ENCODE measurements around the gene LYL1.
A peak's percentile ranks its signal among the peaks of the same experiment; 100 is the strongest.

The LYL1 gene

DNA sequence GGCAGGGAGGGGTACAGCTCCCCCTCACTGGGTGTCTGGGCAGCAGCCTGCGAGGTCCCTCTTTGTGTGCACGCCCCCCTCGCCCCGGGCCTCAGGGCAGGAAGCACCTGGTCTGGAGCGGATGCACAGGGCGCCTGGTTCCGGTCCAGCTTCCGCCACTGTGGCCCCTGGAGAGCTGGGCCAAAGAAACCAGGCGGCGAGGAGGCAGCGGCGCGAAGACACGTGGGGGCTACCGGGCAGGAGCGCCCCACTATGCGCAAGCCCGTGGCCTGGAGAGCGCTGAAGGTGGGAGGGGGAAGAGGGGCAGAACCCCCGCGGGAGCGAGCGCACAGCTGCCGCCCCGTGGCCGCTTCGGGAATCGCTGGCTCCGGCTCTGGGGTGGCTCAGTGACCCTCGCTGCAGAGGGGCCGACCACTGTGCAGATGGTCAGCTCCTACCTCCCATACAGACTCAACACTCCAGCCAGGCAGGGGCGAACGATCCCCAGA, 1.7 kb upstream of the LYL1 start:
- peaks cover 8% of the 10 kb centered on the region; the same call in 1 of the 2 replicates for H3K27me3 ChIP-seq (ENCODE audit: insufficient read depth, low read depth)
- H3K27ac ChIP-seq = no peak overlapping the region
- no peak overlapping the region for H3K9ac ChIP-seq
- H2AFZ ChIP-seq (ENCODE audit: low read depth) = peak overlapping the region; percentile 41
- H3K79me2 ChIP-seq (ENCODE audit: insufficient read depth, low read depth) = no peaks in the 10 kb centered on the region
- H3K4me2 ChIP-seq = peak overlapping the region; percentile 54; the same call in 1 of the 2 replicates
- no peaks in the 10 kb centered on the region for H3K4me1 ChIP-seq (ENCODE audit: low read depth, poor library complexity, severe bottlenecking)
- no peaks in the 10 kb centered on the region for H4K20me1 ChIP-seq (ENCODE audit: insufficient read depth)
- no peak overlapping the region for H3K4me3 ChIP-seq (IDR thresholded peaks at IDR 0.05; ENCODE audit: insufficient read depth, low read depth, low read length)
- TF ChIP-seq, protein P1, sequence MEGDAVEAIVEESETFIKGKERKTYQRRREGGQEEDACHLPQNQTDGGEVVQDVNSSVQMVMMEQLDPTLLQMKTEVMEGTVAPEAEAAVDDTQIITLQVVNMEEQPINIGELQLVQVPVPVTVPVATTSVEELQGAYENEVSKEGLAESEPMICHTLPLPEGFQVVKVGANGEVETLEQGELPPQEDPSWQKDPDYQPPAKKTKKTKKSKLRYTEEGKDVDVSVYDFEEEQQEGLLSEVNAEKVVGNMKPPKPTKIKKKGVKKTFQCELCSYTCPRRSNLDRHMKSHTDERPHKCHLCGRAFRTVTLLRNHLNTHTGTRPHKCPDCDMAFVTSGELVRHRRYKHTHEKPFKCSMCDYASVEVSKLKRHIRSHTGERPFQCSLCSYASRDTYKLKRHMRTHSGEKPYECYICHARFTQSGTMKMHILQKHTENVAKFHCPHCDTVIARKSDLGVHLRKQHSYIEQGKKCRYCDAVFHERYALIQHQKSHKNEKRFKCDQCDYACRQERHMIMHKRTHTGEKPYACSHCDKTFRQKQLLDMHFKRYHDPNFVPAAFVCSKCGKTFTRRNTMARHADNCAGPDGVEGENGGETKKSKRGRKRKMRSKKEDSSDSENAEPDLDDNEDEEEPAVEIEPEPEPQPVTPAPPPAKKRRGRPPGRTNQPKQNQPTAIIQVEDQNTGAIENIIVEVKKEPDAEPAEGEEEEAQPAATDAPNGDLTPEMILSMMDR (conservative IDR thresholded peaks at IDR 0.05; ENCODE audit: low read depth, low read length) = peak; percentile 77
- H3K36me3 ChIP-seq (ENCODE audit: insufficient read depth) = no peaks in the 10 kb centered on the region

DNA sequence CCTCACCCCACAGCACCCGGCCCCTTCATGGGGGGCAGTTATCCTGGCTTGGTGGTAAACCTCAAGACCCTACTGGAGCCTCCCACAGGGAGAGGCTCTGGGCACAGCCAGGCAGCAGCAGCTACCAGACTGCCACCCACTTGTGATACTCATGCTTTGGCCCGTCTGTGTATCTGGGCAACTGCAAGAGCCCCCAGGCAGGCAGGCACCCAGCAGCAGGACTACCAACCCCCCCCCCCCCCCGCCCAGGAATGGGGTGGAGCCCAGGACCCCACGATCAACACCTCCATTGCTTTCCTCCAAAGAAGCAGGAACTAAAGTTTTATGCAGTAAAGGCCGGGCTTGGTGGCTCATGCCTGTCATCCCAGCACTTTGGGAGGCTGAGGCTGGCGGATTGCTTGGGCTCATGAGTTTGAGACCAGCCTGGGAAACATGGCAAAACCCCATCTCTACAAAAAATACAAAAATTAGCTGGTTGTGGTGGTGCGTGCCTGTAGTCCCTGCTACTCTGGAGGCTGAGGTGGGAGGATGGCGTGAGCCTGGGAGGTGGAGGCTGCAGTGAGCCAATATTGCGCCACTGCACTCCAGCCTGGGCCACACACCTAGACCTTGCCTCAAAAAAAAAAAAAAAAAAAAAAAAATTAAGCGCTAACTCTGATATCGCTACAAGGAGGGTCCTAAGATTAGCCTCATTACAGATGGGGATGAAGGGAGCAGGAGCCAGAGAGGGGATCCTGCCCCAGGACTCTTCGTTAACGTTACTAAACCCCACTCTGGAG, 1.1 kb upstream of the LYL1 start:
- Histone ChIP-seq H4K20me1 (ENCODE audit: insufficient read depth) (no peaks in the 10 kb centered on the region), H3K4me3 (IDR thresholded peaks at IDR 0.05; ENCODE audit: insufficient read depth, low read depth, low read length) (no peak overlapping the region), H3K79me2 (ENCODE audit: insufficient read depth, low read depth) (no peaks in the 10 kb centered on the region), H3K4me2 (peak overlapping the region; percentile 54; the same call in 1 of the 2 replicates), H3K27ac (no peak overlapping the region), H3K36me3 (ENCODE audit: insufficient read depth) (no peaks in the 10 kb centered on the region), H2AFZ (ENCODE audit: low read depth) (peak overlapping the region; percentile 41), H3K4me1 (ENCODE audit: low read depth, poor library complexity, severe bottlenecking) (no peaks in the 10 kb centered on the region), H3K9ac (no peak overlapping the region), H3K27me3 (ENCODE audit: insufficient read depth, low read depth) (peaks cover 12% of the 10 kb centered on the region; the same call in 1 of the 2 replicates)
- TF ChIP-seq, protein P1 (conservative IDR thresholded peaks at IDR 0.05; ENCODE audit: low read depth, low read length) = no peak

DNA sequence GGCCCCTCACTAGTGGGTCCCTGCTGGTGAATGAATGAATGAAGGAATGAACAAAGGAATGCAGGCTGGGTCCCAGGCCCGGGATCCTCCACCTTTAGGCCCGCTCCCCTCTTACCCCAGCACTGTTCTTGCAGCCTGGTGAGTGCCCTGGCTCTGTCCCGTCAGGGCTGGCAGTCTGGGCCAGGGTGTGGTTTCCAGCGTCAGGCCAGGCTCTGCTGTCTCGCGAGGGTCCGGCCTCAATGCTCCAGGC, 317 bp downstream of the LYL1 start:
- H3K27me3 ChIP-seq (ENCODE audit: insufficient read depth, low read depth) = peaks cover 19% of the 10 kb centered on the region
- no peak overlapping the region for H3K27ac ChIP-seq
- H3K4me1 ChIP-seq (ENCODE audit: low read depth, poor library complexity, severe bottlenecking) = peaks cover under 1% of the 10 kb centered on the region
- H3K9ac ChIP-seq = no peak overlapping the region
- no peak overlapping the region for H2AFZ ChIP-seq (ENCODE audit: low read depth)
- TF ChIP-seq, protein P1 (conservative IDR thresholded peaks at IDR 0.05; ENCODE audit: low read depth, low read length) = no peak
- no peak overlapping the region for H3K4me2 ChIP-seq
- H3K4me3 ChIP-seq (IDR thresholded peaks at IDR 0.05; ENCODE audit: insufficient read depth, low read depth, low read length) = no peak overlapping the region
- no peaks in the 10 kb centered on the region for H3K79me2 ChIP-seq (ENCODE audit: insufficient read depth, low read depth)
- no peaks in the 10 kb centered on the region for H3K36me3 ChIP-seq (ENCODE audit: insufficient read depth)
- no peaks in the 10 kb centered on the region for H4K20me1 ChIP-seq (ENCODE audit: insufficient read depth)

DNA sequence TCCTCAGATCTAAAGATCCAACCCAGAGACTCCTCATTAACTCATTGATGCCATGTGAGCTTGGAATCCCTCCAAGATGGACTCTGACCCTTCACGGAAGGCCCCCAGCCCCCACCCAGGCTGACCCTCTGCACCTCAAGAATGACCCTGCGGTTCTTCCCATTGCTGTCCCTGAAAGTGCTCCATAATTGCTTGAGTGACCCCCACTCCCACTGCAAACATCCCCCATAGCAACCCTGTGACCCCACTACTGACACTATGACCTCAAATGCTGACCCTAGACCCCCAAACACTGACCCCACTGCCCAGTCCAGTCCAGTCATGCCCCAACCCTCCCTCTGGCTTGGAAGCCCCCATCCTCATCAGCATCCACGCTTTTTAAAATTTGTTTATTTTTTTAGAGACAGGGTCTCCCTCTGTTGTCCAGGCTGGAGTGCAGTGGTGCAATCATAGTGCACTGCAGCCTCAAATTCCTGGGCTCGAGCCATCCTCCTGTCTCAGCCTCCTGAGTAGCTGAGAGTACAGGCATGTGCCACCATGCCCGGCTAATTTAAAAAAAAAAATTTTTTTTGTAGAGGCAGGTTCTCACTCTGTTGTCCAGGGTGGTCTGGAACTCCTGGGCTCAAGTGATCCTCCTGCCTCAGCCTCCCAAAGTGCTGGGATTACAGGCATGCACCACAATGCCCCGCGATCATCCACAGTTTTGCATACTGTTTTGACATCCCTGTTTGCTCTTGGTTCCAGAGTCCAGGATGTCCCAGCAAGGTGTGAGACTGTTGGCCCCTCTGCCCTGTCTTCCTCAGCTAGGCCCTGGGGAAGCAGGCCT, 855 bp downstream of the LYL1 start:
- H3K4me1 ChIP-seq (ENCODE audit: low read depth, poor library complexity, severe bottlenecking) = peaks cover 6% of the 10 kb centered on the region
- TF ChIP-seq, protein P1 (conservative IDR thresholded peaks at IDR 0.05; ENCODE audit: low read depth, low read length) = no peak
- H3K27ac ChIP-seq = no peak overlapping the region
- no peak overlapping the region for H3K4me2 ChIP-seq
- H4K20me1 ChIP-seq (ENCODE audit: insufficient read depth) = no peaks in the 10 kb centered on the region
- no peak overlapping the region for H3K4me3 ChIP-seq (IDR thresholded peaks at IDR 0.05; ENCODE audit: insufficient read depth, low read depth, low read length)
- H3K79me2 ChIP-seq (ENCODE audit: insufficient read depth, low read depth) = no peaks in the 10 kb centered on the region
- peaks cover 25% of the 10 kb centered on the region for H3K27me3 ChIP-seq (ENCODE audit: insufficient read depth, low read depth)
- no peaks in the 10 kb centered on the region for H3K36me3 ChIP-seq (ENCODE audit: insufficient read depth)
- no peak overlapping the region for H3K9ac ChIP-seq
- no peak overlapping the region for H2AFZ ChIP-seq (ENCODE audit: low read depth)
